ENCODE data around the gene VEGFD. TPM values are rescaled to one million over a fixed set of nuclear protein-coding genes. Genes with fewer than 3 reads are reported as not detected.

VEGFD gene
- polyA plus RNA-seq, 1 donor (not counting 4 experiments of a cell fraction or from before 2014, with no cell fraction given): 0.14 TPM

GRCh38 chrX:15320297-15320696, 63.9 kb downstream of the VEGFD start:
- Histone ChIP-seq H3K9me3 (ENCODE audit: control insufficient read depth, low read depth, low read length) (no peaks in the 10 kb centered on the region), H3K9ac (ENCODE audit: control insufficient read depth, extremely low read depth, insufficient read depth, low read length) (no peak overlapping the region), H3K4me1 (ENCODE audit: control insufficient read depth, extremely low read depth, insufficient read depth, low read length) (no peaks in the 10 kb centered on the region), H4K20me1 (ENCODE audit: control insufficient read depth, extremely low read depth, insufficient read depth, low read length) (no peaks in the 10 kb centered on the region), H3K36me3 (ENCODE audit: control insufficient read depth in 2 of 2, extremely low read depth in 1 of 2, insufficient read depth in 2 of 2, low read length in 2 of 2) (peaks cover 0 to 2% of the 10 kb centered on the region in 2 experiments), H3K27ac (ENCODE audit: control insufficient read depth, insufficient read depth, low read length) (no peak overlapping the region), H3K79me2 (ENCODE audit: control insufficient read depth, insufficient read depth, low read length) (no peaks in the 10 kb centered on the region), H3K4me2 (ENCODE audit: control insufficient read depth, extremely low read depth, insufficient read depth, low read depth, low read length) (no peak overlapping the region), H3K4me3 (ENCODE audit: control insufficient read depth in 2 of 3, extremely low read depth in 1 of 3, insufficient read depth in 2 of 3, low read depth in 1 of 3, low read length in 3 of 3) (no peak overlapping the region), H3K9me1 (ENCODE audit: control insufficient read depth, extremely low read depth, insufficient read depth, low read length) (no peaks in the 10 kb centered on the region), H2AFZ (ENCODE audit: control insufficient read depth, low read length) (no peak overlapping the region), H3K27me3 (ENCODE audit: control insufficient read depth, extremely low read depth, insufficient read depth, low read length) (no peaks in the 10 kb centered on the region)
- FAIRE-seq: no peak
- DNase-seq (ENCODE audit: low read depth, low spot score): no peak
- TF ChIP-seq EZH2 (IDR thresholded peaks at IDR 0.05; ENCODE audit: low read length): no peak
- TF ChIP-seq CTCF (optimal IDR thresholded peaks at IDR 0.05 in 1 of 3, IDR thresholded peaks at IDR 0.05 in 1 of 3, conservative IDR thresholded peaks at IDR 0.05 in 1 of 3; ENCODE audit: extremely low read depth in 1 of 3, insufficient read depth in 2 of 3, low read length in 3 of 3): no peak
- dilution Hi-C loops (cut with MboI; ENCODE audit: extremely low pct_ligation_motif_present, low sequenced_read_pairs): no loop called here

GRCh38 chrX:15319075-15319474, 65.1 kb downstream of the VEGFD start:
- H4K20me1 ChIP-seq (ENCODE audit: control insufficient read depth, extremely low read depth, insufficient read depth, low read length): no peaks in the 10 kb centered on the region
- FAIRE-seq: no peak
- H3K36me3 ChIP-seq (ENCODE audit: control insufficient read depth in 2 of 2, extremely low read depth in 1 of 2, insufficient read depth in 2 of 2, low read length in 2 of 2): peaks cover 0 to 2% of the 10 kb centered on the region in 2 experiments
- H3K9me1 ChIP-seq (ENCODE audit: control insufficient read depth, extremely low read depth, insufficient read depth, low read length): no peaks in the 10 kb centered on the region
- no peaks in the 10 kb centered on the region for H3K9me3 ChIP-seq (ENCODE audit: control insufficient read depth, low read depth, low read length)
- dilution Hi-C loops (cut with MboI; ENCODE audit: extremely low pct_ligation_motif_present, low sequenced_read_pairs): no loop called here
- H3K4me1 ChIP-seq (ENCODE audit: control insufficient read depth, extremely low read depth, insufficient read depth, low read length): no peaks in the 10 kb centered on the region
- H3K9ac ChIP-seq (ENCODE audit: control insufficient read depth, extremely low read depth, insufficient read depth, low read length): no peak overlapping the region
- no peaks in the 10 kb centered on the region for H3K79me2 ChIP-seq (ENCODE audit: control insufficient read depth, insufficient read depth, low read length)
- no peak overlapping the region for H3K4me3 ChIP-seq (ENCODE audit: control insufficient read depth in 2 of 3, extremely low read depth in 1 of 3, insufficient read depth in 2 of 3, low read depth in 1 of 3, low read length in 3 of 3)
- H3K4me2 ChIP-seq (ENCODE audit: control insufficient read depth, extremely low read depth, insufficient read depth, low read depth, low read length): no peak overlapping the region
- no peak for TF ChIP-seq CTCF (optimal IDR thresholded peaks at IDR 0.05 in 1 of 3, IDR thresholded peaks at IDR 0.05 in 1 of 3, conservative IDR thresholded peaks at IDR 0.05 in 1 of 3; ENCODE audit: extremely low read depth in 1 of 3, insufficient read depth in 2 of 3, low read length in 3 of 3)
- TF ChIP-seq EZH2 (IDR thresholded peaks at IDR 0.05; ENCODE audit: low read length): no peak
- no peak for DNase-seq (ENCODE audit: low read depth, low spot score)
- H2AFZ ChIP-seq (ENCODE audit: control insufficient read depth, low read length): no peak overlapping the region
- H3K27ac ChIP-seq (ENCODE audit: control insufficient read depth, insufficient read depth, low read length): no peak overlapping the region
- H3K27me3 ChIP-seq (ENCODE audit: control insufficient read depth, extremely low read depth, insufficient read depth, low read length): no peaks in the 10 kb centered on the region

Data from keratinocyte (primary cell).